ENCODE results near the gene CDC42EP2. TPM values are rescaled to one million over a fixed set of nuclear protein-coding genes. Genes with fewer than 3 reads are reported as not detected.

The CDC42EP2 gene
- total RNA-seq, 1 donor from 2014 or later, result 20.6 TPM

DNA sequence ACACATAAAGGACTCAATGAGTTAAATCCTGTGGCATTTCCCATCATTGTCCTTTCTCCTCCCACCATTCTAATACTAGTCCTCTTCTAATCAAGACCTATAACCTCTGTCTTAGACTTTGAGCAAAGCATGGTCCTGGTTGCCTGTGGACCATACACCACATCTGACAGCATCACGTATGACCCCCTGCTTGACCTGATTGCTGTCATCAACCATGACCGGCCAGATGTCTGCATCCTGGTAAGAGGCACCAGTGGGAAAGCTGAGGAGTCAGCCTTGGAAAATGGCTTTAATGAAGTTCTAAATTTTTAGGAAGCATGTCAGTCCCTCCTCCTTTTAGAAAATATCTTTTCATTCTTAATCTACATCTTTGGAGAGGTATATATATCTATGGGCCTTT is 27.1 kb upstream of the CDC42EP2 start:
- Histone ChIP-seq H3K4me3 (no peak overlapping the region), H3K36me3 (peaks cover 7 to 17% of the 10 kb centered on the region in 2 donors)
- intact Hi-C loops (cut with DNase I), result no loop called here

DNA sequence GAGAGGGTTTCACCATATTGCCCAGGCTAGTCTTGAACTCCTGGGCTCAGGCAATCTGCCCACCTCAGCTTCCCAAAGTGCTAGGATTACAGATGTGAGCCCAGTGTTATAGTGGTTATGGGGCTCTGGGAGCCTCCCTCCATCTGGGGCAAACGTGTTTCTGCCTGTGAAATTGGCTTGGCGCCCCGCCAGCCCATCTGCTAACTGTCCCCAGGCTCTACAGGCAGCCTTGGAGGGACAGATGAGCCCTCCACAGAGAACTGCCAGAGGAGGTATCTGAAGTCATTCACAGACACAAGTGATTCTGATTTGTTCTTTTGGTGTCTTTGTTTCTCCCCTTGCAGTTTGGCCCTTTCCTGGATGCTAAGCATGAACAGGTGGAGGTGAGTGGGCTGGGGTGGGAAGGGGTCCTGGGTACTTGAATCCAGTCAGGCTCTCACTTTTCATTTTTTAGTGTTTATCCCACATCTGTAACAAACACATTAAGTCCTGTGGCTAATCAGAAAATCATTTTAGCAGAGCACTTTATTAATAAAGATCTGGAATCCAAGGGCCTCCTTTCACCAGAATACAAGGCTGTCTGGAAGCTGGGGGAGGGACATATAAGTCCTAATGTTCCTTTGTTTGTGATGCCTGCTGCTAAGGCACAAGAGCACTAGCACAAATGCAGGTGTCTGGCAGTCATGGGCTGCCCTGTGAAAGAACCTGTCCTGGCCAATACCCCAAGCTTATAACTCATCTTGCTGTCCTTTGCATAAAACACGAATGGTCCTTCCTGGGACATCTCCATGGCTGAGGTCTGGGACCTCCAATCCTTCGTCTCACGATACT is 25.7 kb upstream of the CDC42EP2 start:
- no peak overlapping the region for H3K27ac ChIP-seq
- DNase-seq (ENCODE audit: low spot score in 2 of 2), result no peak
- TF ChIP-seq, protein P1, sequence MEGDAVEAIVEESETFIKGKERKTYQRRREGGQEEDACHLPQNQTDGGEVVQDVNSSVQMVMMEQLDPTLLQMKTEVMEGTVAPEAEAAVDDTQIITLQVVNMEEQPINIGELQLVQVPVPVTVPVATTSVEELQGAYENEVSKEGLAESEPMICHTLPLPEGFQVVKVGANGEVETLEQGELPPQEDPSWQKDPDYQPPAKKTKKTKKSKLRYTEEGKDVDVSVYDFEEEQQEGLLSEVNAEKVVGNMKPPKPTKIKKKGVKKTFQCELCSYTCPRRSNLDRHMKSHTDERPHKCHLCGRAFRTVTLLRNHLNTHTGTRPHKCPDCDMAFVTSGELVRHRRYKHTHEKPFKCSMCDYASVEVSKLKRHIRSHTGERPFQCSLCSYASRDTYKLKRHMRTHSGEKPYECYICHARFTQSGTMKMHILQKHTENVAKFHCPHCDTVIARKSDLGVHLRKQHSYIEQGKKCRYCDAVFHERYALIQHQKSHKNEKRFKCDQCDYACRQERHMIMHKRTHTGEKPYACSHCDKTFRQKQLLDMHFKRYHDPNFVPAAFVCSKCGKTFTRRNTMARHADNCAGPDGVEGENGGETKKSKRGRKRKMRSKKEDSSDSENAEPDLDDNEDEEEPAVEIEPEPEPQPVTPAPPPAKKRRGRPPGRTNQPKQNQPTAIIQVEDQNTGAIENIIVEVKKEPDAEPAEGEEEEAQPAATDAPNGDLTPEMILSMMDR (IDR thresholded peaks at IDR 0.05), result no peak
- H3K4me3 ChIP-seq, result no peak overlapping the region
- H3K27me3 ChIP-seq, result no peaks in the 10 kb centered on the region
- H3K4me1 ChIP-seq, result peaks cover 0 to 6% of the 10 kb centered on the region in 2 donors
- intact Hi-C loops (cut with DNase I), result no loop called here
- H3K36me3 ChIP-seq, result peaks cover 9 to 15% of the 10 kb centered on the region in 2 donors
- H3K9me3 ChIP-seq, result no peaks in the 10 kb centered on the region

More for the DNA sequence above, 27.1 kb upstream of the CDC42EP2 start:
- Histone ChIP-seq H3K9me3 (no peaks in the 10 kb centered on the region), H3K27me3 (no peaks in the 10 kb centered on the region), H3K4me1 (peaks cover 0 to 6% of the 10 kb centered on the region in 2 donors), H3K27ac (no peak overlapping the region)
- TF ChIP-seq, protein P1 (IDR thresholded peaks at IDR 0.05), result no peak
- DNase-seq (ENCODE audit: low spot score in 2 of 2), result no peak

DNA sequence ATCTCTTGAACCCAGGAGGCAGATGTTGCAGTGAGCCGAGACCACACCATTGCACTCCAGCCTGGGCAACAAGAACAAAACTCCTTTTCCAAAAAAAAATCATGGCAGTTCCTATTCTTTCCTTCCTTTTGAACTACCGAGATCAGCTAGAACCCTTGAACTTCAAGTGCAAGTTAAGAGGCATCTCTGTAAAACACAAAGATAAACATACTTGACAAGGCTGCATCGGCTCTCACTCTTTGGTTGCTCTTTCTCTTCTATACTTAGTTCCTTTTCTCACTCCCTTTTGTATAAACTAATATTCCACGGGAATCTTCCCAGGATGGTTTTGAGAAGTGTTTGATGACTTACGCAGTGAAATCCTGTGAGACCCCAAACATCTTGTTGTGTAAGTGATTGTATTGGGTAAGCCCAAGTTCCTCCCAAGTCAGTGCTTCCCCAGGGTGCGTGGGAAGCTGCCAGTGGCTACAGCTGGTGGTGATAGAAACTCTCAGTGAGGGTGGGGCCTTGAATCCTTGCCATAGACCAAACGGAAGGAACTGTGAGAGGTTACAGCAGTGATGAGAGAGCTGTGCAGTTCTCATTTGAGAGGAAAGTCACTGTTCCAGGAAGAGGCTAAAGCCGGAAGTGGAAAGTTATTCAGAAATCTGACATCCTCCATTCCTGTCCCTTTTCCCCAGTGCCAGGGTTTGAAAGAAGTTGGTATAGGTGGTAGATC is 24.1 kb upstream of the CDC42EP2 start:
- TF ChIP-seq, protein P1 (IDR thresholded peaks at IDR 0.05), result no peak
- Histone ChIP-seq H3K27ac (peak overlapping the region; percentile 71 to 76), H3K36me3 (peaks cover 12 to 23% of the 10 kb centered on the region in 2 donors), H3K4me1 (peaks cover 0 to 6% of the 10 kb centered on the region in 2 donors), H3K27me3 (no peaks in the 10 kb centered on the region), H3K4me3 (no peak overlapping the region), H3K9me3 (no peaks in the 10 kb centered on the region)
- intact Hi-C loops (cut with DNase I), result no loop called here
- DNase-seq (ENCODE audit: low spot score in 2 of 2), result peak; percentile 68 to 92

DNA sequence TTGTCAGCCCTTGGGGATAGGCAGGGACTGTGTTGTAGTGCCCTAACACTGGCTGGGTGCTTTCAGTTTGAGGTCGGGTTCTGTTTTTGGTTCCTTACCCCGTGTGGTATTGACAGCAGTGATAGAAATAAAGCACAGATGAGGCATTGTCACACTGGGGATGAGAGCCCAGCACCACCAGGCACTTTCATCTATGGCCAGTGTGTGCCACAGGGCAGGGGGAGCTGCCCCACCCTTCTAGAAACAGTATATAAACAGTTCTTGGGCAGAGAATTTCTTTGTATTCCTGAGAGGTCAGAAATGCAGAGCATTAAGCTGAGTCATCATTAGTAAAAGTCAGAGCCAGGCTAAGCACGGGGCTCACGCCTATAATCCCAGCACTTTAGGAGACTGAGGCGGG is 23.1 kb upstream of the CDC42EP2 start:
- intact Hi-C loops (cut with DNase I), result no loop called here
- Histone ChIP-seq H3K36me3 (peaks cover 12 to 22% of the 10 kb centered on the region in 2 donors), H3K27ac (peak overlapping the region; percentile 71 to 76), H3K9me3 (no peaks in the 10 kb centered on the region), H3K4me1 (peaks cover 0 to 6% of the 10 kb centered on the region in 2 donors), H3K27me3 (no peaks in the 10 kb centered on the region), H3K4me3 (peak overlapping the region in 1 of 2 donors; percentile 4)
- DNase-seq (ENCODE audit: low spot score in 2 of 2), result no peak
- TF ChIP-seq, protein P1 (IDR thresholded peaks at IDR 0.05), result no peak

DNA sequence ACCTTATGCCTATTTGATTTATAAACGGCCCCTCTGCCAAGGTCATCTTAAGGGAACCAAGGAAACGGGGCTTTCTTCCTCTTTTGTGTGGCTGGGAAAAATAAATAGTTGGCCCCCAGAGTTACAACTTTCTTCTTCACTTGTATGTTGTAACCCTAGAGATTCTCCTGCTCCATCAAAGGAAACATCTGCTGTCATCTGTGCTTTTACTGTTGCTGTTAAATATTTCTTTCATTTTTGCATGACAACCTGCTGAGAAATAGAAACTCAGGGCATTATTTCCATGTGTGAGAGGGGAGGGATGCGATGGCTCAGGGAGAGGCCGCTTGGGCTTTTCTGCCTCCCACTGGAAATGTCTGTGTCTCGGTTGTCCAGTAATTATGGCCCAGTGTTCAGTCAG is 21.8 kb upstream of the CDC42EP2 start:
- TF ChIP-seq, protein P1 (IDR thresholded peaks at IDR 0.05), result no peak
- Histone ChIP-seq H3K36me3 (peaks cover 12 to 19% of the 10 kb centered on the region in 2 donors), H3K27me3 (no peaks in the 10 kb centered on the region), H3K9me3 (no peaks in the 10 kb centered on the region), H3K4me1 (peaks cover 0 to 10% of the 10 kb centered on the region in 2 donors), H3K27ac (no peak overlapping the region), H3K4me3 (no peak overlapping the region)
- no peak for DNase-seq (ENCODE audit: low spot score in 2 of 2)
- intact Hi-C loops (cut with DNase I), result no loop called here
